Measurements from ENCODE around the gene NIPAL3.
"Not testable (repeated sequence)": the region's sequence is repeated elsewhere in the genome, so short reads cannot be mapped to it uniquely, and the experiment has no call there.

Gene NIPAL3

DNA sequence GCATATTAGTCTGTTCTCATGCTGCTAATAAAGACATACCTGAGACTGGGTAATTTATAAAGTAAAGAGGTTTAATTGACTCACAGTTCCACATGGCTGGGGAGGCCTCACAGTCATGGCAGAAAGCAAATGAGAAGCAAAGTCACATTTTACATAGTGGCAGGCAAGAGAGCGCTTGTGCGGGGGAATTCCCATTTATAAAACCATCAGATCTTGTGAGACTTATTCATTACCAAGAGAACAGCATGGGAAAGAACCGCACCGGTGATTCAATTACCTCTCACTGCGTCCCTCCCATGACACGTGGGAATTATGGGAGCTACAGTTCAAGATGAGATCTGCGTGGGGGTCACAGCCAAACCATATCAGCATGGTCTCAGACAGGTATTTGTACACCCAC lies 72.6 kb downstream of the NIPAL3 start:
- peak; percentile 74 for DNase-seq (ENCODE audit: low spot score)
- FAIRE-seq = peak; percentile 72

DNA sequence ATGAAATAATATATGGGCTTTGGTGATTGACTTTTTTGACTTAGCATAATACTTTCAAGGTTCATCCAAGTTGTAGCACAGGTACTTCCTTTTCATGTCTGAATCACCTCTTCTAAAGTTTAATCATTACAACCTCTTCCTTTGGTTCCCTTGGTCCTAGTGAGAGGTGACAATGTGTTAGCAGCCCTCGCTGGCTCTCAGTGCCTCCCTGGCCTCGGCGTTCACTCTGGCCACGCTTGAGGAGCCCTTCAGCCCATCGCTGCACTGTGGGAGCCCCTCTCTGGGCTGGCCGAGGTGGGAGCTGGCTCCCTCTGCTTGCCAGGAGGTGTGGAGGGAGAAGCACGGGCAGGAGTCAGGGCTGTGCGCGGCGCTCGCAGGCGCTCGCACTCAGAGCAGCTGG lies 74.1 kb downstream of the NIPAL3 start:
- FAIRE-seq (no peak), DNase-seq (ENCODE audit: low spot score) (no peak)

GRCh38 chr1:24490101-24490781 lies 74.6 kb downstream of the NIPAL3 start:
- DNase-seq (ENCODE audit: low spot score) (no peak), FAIRE-seq (no peak)

GRCh38 chr1:24491577-24492360 lies 76.2 kb downstream of the NIPAL3 start:
- DNase-seq (ENCODE audit: low spot score) (no peak), FAIRE-seq (no peak)

DNA sequence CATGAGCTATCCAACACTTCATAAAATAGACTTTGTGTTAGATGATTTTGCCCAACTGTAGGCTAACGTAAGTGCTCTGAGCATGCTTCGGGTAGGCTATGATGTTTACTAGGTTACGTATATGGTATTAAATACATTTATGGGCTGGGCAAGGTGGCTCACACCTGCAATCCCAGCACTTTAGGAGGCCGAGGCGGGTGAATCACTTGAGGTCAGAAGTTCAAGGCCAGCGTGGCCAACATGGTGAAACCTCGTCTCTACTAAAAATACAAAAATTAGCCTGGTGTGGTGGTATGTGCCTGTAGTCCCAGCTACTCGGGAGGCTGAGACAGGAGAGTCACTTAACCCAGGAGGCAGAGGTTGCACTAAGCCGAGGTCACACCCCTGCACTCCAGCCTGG lies 77.3 kb downstream of the NIPAL3 start:
- DNase-seq (ENCODE audit: low spot score); FAIRE-seq: not testable (repeated sequence)

DNA sequence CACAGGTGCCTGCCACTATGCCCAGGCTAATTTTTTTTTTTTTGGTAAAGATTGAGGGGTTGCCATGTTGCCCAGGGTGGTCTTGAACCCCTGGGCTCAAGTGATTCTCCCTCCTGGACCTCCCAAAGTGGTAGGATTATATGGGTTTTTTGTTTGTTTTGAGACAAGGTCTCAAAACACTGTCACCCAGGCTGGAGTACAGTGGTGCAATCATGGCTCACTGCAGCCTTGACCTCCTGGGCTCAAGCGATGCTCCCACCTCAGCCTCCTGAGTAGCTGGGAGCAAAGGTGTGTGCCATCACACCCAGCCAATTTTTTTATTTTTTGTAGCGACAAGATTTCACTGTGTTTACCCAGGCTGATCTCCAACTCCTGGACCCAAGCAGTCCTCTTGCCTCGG lies 78.2 kb downstream of the NIPAL3 start:
- DNase-seq (ENCODE audit: low spot score) (no peak), FAIRE-seq (no peak)

GRCh38 chr1:24498589-24498988 lies 83.0 kb downstream of the NIPAL3 start:
- FAIRE-seq (no peak), DNase-seq (ENCODE audit: low spot score) (no peak)

DNA sequence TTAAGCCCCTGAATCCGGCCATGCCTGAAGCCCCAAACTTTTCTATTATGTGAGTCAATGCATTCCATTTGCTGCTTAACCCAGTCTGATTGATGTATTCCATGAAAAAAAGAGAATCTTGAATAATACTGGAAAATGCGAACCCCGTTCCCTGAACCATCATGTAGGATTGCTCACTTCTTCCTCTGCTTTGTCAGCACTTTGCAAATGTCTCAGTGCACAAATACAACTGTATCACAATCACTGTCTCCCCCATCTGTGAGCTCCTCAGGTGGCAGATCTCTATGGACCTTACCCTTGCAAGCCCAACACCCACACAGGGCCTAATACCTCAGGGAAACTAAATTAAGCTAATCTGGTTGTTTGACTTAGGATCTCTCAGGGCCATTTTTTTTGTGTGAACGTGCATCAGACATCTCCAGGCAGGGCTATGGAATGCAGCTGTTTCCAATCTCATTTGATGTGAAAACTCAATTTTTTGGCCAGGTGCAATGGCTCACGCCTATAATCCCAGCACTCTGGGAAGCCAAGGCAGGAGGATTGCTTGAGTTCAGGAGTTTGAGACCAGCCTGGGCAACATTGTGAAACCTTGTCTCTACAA lies 84.9 kb downstream of the NIPAL3 start:
- DNase-seq (ENCODE audit: low spot score) = no peak
- FAIRE-seq = no peak

DNA sequence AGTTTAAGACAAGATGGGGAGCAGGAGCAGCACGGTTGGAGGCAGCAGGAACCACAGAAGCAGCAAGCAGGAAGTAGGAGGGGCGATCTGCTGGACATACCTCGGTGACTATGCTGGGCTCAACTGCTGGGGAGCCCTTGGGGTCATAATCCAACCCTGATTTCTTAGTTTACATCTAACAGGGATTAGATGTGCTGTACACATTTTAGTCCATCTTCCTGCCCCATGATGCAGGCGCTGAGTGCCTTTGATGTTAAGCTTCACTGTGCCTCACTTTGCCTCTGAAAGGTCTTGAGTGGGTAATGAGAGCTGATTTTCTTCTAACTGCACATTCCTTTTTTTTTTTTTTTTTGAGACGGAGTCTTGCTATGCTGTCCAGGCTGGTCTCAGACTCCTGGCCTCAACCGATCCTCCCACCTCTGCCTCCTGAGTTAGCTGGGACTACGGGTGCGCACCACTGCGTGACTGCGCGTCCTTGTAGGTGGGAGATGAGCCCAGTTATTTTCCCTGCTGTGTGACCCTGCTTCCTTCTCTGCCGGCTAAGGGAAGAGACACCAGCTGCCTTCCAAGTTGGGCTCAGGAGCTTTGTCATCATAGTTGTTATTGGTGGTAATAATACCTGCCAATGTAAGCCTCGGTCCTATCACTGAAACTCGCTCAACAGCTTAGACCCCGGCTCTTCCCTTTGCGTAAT lies 85.9 kb downstream of the NIPAL3 start:
- DNase-seq (ENCODE audit: low spot score) = peak; percentile 36
- no peak for FAIRE-seq

DNA sequence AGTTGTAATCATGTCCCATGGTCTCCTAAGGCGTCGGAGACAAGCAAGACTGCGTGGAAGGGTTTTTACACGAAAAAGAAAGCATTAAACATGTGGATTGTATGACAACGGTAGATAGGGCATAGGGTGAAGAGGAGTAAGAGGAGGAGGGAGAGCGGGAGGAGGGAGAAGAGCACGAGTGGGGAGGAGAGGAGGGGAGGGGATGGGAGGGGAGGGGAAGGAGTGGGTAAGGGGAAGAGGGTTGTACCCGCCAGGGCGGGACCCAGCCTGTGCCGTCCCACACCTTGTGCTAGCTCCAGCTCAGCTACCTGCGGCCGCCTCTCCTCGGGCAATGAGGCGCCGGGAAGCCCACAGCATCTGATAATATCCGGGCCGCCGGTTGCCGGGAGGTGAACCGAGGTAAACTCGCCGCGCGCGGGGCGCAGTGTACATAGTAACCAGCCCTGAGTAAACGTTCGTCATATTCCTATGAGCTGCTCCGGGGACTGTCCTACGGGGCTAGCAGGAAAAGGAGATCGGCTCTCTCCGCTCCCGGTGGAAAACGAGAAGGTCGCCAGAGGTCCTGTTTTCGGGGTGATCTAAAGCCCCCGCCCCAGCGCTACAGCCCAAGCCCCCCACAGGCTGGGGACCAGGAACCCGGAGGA lies 86.6 kb downstream of the NIPAL3 start:
- DNase-seq (ENCODE audit: low spot score) (peak; percentile 83), FAIRE-seq (no peak)

- DNase-seq (ENCODE audit: low spot score) (peak; percentile 74), FAIRE-seq (no peak)
Observed at GRCh38 chr1:24502709-24503058, 87.1 kb downstream of the NIPAL3 start, which contains the start of gene RCAN3. Gene RCAN3, plus strand, starts transcription at chr1:24502836. Its CDS starts 11,537 bp downstream, at chr1:24514373.

GRCh38 chr1:24503059-24503751 lies 87.6 kb downstream of the NIPAL3 start:
- FAIRE-seq (no peak), DNase-seq (ENCODE audit: low spot score) (no peak)

- no peak for DNase-seq (ENCODE audit: low spot score)
- no peak for FAIRE-seq
Observed at GRCh38 chr1:24503870-24504523, 88.4 kb downstream of the NIPAL3 start.

DNA sequence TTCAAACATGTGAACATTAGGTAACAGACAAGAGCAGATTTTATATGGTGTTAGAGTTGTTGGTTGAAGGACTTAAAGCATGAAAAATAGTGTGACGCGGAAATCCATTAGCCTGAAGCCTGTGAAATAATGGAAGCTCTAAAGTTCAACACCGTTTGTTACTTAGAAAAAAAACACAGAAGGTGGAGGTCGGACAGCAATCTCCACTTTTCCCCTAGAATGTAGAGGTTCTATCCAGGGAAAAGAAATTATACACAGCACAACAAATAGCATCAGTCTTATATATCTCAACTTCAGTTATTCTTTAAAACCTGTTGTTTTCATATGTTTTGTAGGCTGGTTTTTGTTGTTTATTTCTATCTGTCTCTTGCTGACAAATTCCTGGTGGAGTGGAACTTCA lies 89.0 kb downstream of the NIPAL3 start:
- no peak for DNase-seq (ENCODE audit: low spot score)
- no peak for FAIRE-seq

GRCh38 chr1:24505816-24506215 lies 90.2 kb downstream of the NIPAL3 start:
- DNase-seq (ENCODE audit: low spot score) (no peak), FAIRE-seq (no peak)

DNA sequence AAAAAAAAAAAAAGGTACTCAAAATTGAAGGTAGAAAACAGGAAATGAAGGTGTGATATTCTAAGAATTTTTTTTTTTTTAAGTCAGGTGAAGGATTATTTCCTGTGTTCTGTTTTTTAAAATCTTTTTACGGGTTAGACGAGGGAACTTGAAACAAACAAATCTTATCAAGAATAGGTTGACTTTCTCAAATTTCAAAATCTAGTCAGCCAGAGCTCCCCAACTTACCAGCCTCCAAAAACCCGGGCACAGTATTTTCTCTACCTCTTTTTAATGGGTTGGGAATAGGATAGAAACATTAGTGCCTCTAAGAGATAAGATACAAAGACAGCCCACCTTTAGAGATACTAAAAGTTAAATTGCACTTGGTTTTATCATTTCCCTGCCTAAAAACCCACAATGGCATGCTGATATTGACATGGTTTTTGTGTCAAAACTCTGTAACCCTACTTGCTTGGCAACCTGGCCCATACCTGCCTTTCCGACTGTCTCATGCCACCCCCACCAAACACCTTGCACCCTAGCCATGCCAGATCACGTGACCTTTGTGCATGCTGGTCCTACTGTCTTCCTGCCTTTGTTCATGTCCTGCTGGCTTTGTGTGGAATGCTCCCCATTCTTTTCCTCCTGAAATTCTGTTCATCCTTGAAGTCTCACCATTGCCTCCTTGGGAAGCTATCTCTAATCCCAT lies 91.2 kb downstream of the NIPAL3 start:
- DNase-seq (ENCODE audit: low spot score) (no peak), FAIRE-seq (no peak)

GRCh38 chr1:24507405-24507804 lies 91.8 kb downstream of the NIPAL3 start:
- DNase-seq (ENCODE audit: low spot score) = no peak

GRCh38 chr1:24508911-24509310 lies 93.3 kb downstream of the NIPAL3 start:
- FAIRE-seq (no peak), DNase-seq (ENCODE audit: low spot score) (no peak)

More at GRCh38 chr1:24507405-24507804, 91.8 kb downstream of the NIPAL3 start:
- FAIRE-seq = no peak

GRCh38 chr1:24513706-24514105 lies 98.1 kb downstream of the NIPAL3 start:
- no peak for FAIRE-seq

GRCh38 chr1:24514946-24515345 lies 99.3 kb downstream of the NIPAL3 start:
- FAIRE-seq = no peak
- DNase-seq (ENCODE audit: low spot score) = no peak

More at GRCh38 chr1:24513706-24514105, 98.1 kb downstream of the NIPAL3 start:
- no peak for DNase-seq (ENCODE audit: low spot score)

All from RCC 7860 (cell line).